LNCaP clone FGC (cell line): Measurements from ENCODE around the gene GPATCH3.
A peak's percentile ranks its signal among the peaks of the same experiment; 100 is the strongest.
"Not testable (repeated sequence)": the region's sequence is repeated elsewhere in the genome, so short reads cannot be mapped to it uniquely, and the experiment has no call there.

Experiments used
- DNase-seq: peaks from one replicate; pipeline ENCODE4 v3.0.0-alpha.2; 2011; ENCODE audit warnings: low read depth
- H3K4me3 ChIP-seq: 2 replicates; pipeline ENCODE4 v1.5.1; 2011; ENCODE audit warnings: mild to moderate bottlenecking, low read depth, low read length, control low read depth
- TF ChIP-seq, protein P1 (sequence below): IDR thresholded peaks from 2 replicates; pipeline ENCODE4 v1.5.1; 2012; ENCODE audit warnings: mild to moderate bottlenecking; ENCODE audit not compliant: control insufficient read depth, insufficient read depth; ENCODE audit errors: extremely low read depth

GPATCH3 gene

DNA sequence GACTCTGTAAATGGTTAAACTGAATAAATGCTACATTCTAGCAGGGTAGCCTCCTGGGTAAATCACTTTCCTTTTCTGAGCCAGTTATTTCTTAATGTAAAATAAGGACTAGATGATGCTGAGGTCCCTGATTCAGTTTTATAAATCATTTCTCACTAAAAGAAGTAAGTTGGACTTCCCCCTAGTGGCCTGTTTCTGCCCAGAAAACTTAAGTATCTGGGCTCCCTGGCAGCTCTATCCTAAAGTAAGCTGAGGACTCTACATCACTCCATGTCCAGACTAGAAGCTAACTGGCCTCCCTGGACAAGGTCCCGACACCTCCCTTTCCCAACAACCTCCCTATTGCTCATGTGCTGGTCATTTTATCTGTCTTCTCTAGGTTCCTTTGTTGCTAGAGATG, 13.1 kb downstream of the GPATCH3 start:
- no peak overlapping the region for H3K4me3 ChIP-seq
- TF ChIP-seq, protein P1, sequence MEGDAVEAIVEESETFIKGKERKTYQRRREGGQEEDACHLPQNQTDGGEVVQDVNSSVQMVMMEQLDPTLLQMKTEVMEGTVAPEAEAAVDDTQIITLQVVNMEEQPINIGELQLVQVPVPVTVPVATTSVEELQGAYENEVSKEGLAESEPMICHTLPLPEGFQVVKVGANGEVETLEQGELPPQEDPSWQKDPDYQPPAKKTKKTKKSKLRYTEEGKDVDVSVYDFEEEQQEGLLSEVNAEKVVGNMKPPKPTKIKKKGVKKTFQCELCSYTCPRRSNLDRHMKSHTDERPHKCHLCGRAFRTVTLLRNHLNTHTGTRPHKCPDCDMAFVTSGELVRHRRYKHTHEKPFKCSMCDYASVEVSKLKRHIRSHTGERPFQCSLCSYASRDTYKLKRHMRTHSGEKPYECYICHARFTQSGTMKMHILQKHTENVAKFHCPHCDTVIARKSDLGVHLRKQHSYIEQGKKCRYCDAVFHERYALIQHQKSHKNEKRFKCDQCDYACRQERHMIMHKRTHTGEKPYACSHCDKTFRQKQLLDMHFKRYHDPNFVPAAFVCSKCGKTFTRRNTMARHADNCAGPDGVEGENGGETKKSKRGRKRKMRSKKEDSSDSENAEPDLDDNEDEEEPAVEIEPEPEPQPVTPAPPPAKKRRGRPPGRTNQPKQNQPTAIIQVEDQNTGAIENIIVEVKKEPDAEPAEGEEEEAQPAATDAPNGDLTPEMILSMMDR = peak; percentile 37; the same call in 1 of the 2 replicates
- no peak for DNase-seq

DNA sequence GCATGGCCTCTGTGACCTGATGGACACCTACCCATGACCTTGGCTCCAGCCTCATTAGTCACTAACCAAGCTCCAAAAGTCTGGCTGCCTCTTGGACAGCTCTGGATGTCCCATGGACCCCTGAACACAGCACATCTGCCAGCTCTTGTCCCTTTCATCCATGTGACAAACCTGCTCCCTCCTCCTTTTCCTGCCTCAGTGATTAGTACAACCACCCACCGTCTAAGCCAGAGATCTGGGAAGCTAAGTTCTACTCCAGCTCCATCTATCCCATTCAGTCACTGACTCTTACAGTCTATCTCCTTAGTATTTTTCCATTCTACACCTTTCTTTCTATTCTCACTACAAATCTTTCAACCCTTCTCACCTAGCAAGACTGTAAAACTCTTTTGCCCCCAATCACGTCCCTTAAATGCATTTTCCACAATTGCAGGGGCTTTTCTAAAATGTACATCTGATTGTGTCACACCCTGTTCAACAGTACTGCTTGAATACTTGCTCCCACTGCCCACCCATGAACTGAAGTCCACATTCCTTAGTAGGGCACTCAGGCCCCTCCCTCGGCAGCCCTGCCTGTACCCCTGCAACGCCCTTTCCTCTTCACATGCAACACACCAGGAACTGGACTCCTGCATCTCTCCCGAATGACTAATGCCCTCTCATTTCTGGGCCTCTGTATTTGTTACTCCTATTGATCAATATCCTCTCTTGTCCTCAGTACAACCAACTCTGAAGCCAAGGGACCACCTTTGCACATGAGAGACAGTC, 17.4 kb downstream of the GPATCH3 start:
- TF ChIP-seq, protein P1 = no peak
- DNase-seq = no peak
- no peak overlapping the region for H3K4me3 ChIP-seq

DNA sequence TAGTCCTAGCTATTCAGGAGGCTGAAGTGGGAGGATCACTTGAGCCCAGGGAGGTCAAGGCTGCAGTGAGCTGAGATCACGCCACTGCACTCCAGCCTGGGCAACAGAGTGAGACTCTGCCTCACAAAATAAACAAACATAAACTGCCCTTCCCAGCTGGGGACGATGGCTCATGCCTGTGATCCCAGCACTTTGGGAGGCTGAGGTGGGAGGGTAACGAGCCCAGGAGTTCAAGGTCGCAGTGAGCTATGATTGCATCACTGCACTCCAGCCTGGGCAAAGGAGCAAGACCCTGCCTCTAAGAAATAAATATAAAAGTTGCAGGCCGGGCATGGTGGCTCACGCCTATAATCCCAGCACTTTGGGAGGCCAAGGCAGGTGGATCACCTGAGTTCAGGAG, 18.7 kb downstream of the GPATCH3 start:
- not testable (repeated sequence) for H3K4me3 ChIP-seq

DNA sequence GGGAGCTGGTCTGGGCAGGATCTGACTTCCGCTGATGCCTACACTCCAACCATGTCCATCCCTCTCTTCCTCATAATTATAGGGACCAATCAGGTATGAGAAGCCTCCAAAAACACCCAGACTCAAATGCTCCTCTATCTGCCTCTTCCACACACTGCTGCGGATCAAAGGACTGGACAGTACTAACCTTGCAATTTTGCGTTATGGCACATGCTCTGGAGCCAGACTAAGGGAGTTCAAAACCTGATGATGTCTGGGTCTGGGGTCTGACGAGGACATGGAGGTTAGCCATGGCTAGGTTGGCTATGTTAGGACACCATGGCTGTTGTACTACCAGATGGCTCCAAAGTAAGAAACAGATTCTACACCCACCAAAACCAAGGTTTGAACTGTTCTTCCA, 20.5 kb downstream of the GPATCH3 start:
- DNase-seq = no peak
- H3K4me3 ChIP-seq = no peak overlapping the region
- TF ChIP-seq, protein P1 = no peak

More for the DNA sequence above, 18.7 kb downstream of the GPATCH3 start:
- not testable (repeated sequence) for DNase-seq

DNA sequence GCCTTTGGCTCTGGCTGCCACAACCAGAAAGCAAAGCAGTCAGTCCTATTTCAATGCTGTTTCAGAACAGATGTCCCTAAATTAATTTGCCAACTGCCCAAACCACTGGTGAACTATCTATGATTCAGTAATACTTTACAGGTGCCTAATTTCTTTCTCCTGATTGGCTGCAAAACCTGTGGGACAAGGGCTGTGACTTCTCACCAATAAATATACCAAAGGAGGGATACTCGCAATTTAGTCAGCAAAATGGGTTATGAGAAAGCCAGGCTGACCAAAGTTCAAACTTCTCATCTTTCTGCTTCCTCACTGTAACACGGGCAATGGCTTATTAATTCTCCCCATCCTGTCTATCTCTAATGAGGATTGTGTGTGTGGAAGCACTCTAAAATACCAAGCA, 22.9 kb downstream of the GPATCH3 start:
- TF ChIP-seq, protein P1 = no peak
- no peak overlapping the region for H3K4me3 ChIP-seq
- DNase-seq = no peak

DNA sequence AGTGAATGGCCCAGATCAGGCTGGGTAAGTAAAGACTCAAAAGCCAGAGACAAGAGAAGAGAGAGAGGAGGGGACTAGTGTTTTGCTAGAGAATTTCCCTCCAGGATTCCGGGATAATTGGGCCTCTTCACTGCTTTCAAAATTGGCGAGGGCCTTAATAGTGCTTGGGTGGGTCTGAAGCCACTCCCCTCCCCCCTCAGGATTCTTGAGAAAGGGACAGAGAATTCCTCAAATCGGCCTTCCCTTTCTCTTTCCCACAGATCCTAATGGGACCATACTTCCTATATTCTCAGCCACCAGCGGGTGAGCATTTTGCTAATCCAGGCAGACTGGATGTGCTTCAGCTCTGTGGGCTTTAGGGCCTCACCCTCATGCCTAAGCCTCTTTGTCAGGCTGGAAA, 25.4 kb downstream of the GPATCH3 start:
- no peak for DNase-seq
- no peak overlapping the region for H3K4me3 ChIP-seq
- TF ChIP-seq, protein P1 = no peak

DNA sequence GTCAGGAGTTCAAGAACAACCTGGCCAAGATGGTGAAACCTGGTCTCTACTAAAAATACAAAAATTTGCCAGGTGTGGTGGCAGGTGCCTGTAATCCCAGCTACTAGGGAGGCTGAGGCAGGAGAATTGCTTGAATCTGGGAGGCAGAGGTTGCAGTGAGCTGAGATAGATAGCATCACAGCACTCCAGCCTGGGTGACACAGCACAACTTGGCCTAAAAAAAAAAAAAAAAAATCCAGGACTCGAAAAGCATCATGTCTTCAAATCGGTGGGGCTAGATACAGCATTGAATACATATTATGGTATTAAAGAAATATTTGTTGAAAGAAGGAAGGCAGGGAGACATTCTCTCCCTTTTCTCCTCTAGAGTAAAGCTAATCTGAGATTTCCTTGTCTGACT, 27.2 kb downstream of the GPATCH3 start:
- H3K4me3 ChIP-seq, DNase-seq: not testable (repeated sequence)
